Measurements from ENCODE around the gene POLR2B. TPM values are rescaled to one million over a fixed set of nuclear protein-coding genes. Genes with fewer than 3 reads are reported as not detected.
"Not testable (repeated sequence)": the region's sequence is repeated elsewhere in the genome, so short reads cannot be mapped to it uniquely, and the experiment has no call there.

POLR2B gene
- total RNA-seq: 67.8 TPM
- long read RNA-seq, transcript POLR2B-201 (25 exons, 3,748 nt): major isoform, 32 of 42 reads
- long read RNA-seq, partial matches to known transcripts: 7 of 42 reads
- long read RNA-seq, other reads (novel, unspliced or antisense): 3 of 42 reads

GRCh38 chr4:56978750-56979303, at the start of gene POLR2B:
TSS of gene POLR2B (plus strand) at chr4:56978896. CDS start at chr4:56978986, 90 bp downstream.
- peak; percentile 91 to 92 for ATAC-seq
- peak; percentile 97 for DNase-seq
- TF ChIP-seq CTCF (IDR thresholded peaks at IDR 0.05): no peak
- peaks cover 57% of the 10 kb centered on the region for H3K4me1 ChIP-seq
- H3K27me3 ChIP-seq (ENCODE audit: low read depth): no peaks in the 10 kb centered on the region
- peaks cover 5% of the 10 kb centered on the region for H3K36me3 ChIP-seq
- H3K9me3 ChIP-seq: no peaks in the 10 kb centered on the region
- peak within 1 kb of the TSS; percentile 97 for H3K4me3 ChIP-seq
- intact Hi-C loops (cut with DNase I): no loop called here
- peak within 1 kb of the TSS; percentile 85 for H3K27ac ChIP-seq

DNA sequence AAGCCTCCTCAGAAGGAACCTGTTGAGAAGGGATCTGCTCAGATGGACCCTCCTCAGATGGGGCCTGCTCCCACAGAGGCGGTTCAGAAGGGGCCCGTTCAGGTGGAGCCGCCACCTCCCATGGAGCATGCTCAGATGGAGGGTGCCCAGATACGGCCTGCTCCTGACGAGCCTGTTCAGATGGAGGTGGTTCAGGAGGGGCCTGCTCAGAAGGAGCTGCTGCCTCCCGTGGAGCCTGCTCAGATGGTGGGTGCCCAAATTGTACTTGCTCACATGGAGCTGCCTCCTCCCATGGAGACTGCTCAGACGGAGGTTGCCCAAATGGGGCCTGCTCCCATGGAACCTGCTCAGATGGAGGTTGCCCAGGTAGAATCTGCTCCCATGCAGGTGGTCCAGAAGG, 48.1 kb upstream of the POLR2B start:
- Histone ChIP-seq H3K36me3 (peaks cover 39% of the 10 kb centered on the region), H3K4me3 (no peak overlapping the region), H3K4me1 (no peaks in the 10 kb centered on the region), H3K9me3 (no peaks in the 10 kb centered on the region), H3K27ac (no peak overlapping the region), H3K27me3 (ENCODE audit: low read depth) (no peaks in the 10 kb centered on the region)
- TF ChIP-seq CTCF (IDR thresholded peaks at IDR 0.05): no peak
- DNase-seq (no peak), ATAC-seq (no peak)
- intact Hi-C loops (cut with DNase I): no loop called here

GRCh38 chr4:56931924-56932323, 46.8 kb upstream of the POLR2B start:
- peaks cover 43% of the 10 kb centered on the region for H3K36me3 ChIP-seq
- intact Hi-C loops (cut with DNase I): no loop called here
- no peaks in the 10 kb centered on the region for H3K9me3 ChIP-seq
- ATAC-seq (no peak), DNase-seq (no peak)
- no peak for TF ChIP-seq CTCF (IDR thresholded peaks at IDR 0.05)
- H3K27ac ChIP-seq: no peak overlapping the region
- H3K4me3 ChIP-seq: no peak overlapping the region
- H3K4me1 ChIP-seq: no peaks in the 10 kb centered on the region
- H3K27me3 ChIP-seq (ENCODE audit: low read depth): no peaks in the 10 kb centered on the region

- H3K4me1 ChIP-seq: no peaks in the 10 kb centered on the region
- no peak for DNase-seq
- H3K4me3 ChIP-seq: no peak overlapping the region
- no peak overlapping the region for H3K27ac ChIP-seq
- intact Hi-C loops (cut with DNase I): no loop called here
- ATAC-seq: no peak
- no peaks in the 10 kb centered on the region for H3K9me3 ChIP-seq
- TF ChIP-seq CTCF (IDR thresholded peaks at IDR 0.05): no peak
- no peaks in the 10 kb centered on the region for H3K27me3 ChIP-seq (ENCODE audit: low read depth)
- peaks cover 21% of the 10 kb centered on the region for H3K36me3 ChIP-seq
These were observed 41.4 kb upstream of the POLR2B start for GRCh38 chr4:56937262-56937661.

DNA sequence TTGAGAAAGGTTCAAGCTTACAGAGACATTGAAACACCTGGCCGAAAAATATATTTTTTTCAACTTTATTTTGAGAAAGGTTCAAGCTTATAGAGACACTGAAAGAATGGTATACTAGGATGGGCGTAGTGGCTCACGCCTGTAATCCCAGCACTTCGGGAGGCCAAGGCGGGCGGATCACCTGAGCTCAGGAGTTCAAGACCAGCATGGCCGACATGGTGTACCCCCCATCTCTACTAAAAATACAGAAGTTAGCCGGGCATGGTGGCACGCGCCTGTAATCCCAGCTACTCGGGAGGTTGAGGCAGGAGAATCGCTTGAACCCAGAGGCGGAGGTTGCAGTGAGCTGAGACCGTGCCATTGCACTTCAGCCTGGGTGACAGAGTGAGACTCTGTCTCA, 38.9 kb upstream of the POLR2B start:
- intact Hi-C loops (cut with DNase I); ATAC-seq; H3K4me3 ChIP-seq; H3K9me3 ChIP-seq; H3K27ac ChIP-seq; DNase-seq; H3K27me3 ChIP-seq (ENCODE audit: low read depth); H3K4me1 ChIP-seq: not testable (repeated sequence)
- peaks cover 21% of the 10 kb centered on the region for H3K36me3 ChIP-seq

DNA sequence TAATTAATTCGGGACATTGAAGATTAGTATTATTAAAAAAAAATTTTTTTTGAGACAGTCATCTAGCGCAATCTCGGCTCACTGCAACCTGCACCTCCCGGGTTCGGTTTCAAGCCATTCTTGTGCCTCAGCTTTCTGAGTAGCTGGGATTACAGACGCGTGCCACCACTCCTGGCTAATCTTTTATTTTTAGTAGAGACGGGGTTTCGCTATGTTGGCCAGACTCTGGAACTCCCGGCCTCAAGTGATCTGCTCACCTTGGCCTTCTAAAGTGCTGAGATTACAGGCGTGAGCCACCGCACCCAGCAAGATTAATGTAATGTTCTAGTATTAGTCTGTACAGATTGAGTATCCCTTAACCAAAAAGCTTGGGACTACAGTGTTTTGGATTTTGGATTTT, 38.3 kb upstream of the POLR2B start:
- H3K4me1 ChIP-seq: no peaks in the 10 kb centered on the region
- TF ChIP-seq CTCF (IDR thresholded peaks at IDR 0.05): no peak
- DNase-seq (no peak), ATAC-seq (no peak)
- no peaks in the 10 kb centered on the region for H3K9me3 ChIP-seq
- H3K4me3 ChIP-seq: no peak overlapping the region
- H3K27me3 ChIP-seq (ENCODE audit: low read depth): no peaks in the 10 kb centered on the region
- peaks cover 21% of the 10 kb centered on the region for H3K36me3 ChIP-seq
- intact Hi-C loops (cut with DNase I): no loop called here
- H3K27ac ChIP-seq: no peak overlapping the region

Measured in lower lobe of right lung (tissue), 2 donors.